Measurements from ENCODE around the gene ZNRF1. TPM values are rescaled to one million over a fixed set of nuclear protein-coding genes. Genes with fewer than 3 reads are reported as not detected.
A peak's percentile ranks its signal among the peaks of the same experiment; 100 is the strongest.

Gene ZNRF1
- total RNA-seq, 4 donors from 2014 or later, result 18.2 to 28.3 (median 23.6) TPM

- H3K27ac ChIP-seq (replicated peaks in 1 of 4), result peak within 1 kb of the TSS; percentile 10 to 73 (median 52)
- H3K4me3 ChIP-seq, result peak within 1 kb of the TSS; percentile 57 to 69 (median 60)
- intact Hi-C loops (cut with DNase I), result no loop called here
- DNase-seq (ENCODE audit: extremely low spot score), result no peak
- H3K9me3 ChIP-seq, result peaks cover 0 to under 1% (median 0%) of the 10 kb centered on the region in 4 donors
- WGBS, result 39% methylated on average over 11 of the region's 15 CpGs
- no peaks in the 10 kb centered on the region for H3K27me3 ChIP-seq
- H3K4me1 ChIP-seq, result peaks cover 31 to 45% (median 40%) of the 10 kb centered on the region in 4 donors
- TF ChIP-seq POLR2A (IDR thresholded peaks at IDR 0.05; ENCODE audit: low read depth) (no peak), POLR2AphosphoS5 (IDR thresholded peaks at IDR 0.05) (peak; percentile 85 to 89)
- peaks cover 0 to 13% (median 6%) of the 10 kb centered on the region in 4 donors for H3K36me3 ChIP-seq
Observed at GRCh38 chr16:75116081-75116910, 117.5 kb downstream of the ZNRF1 start, which contains the start of gene LDHD. TSS of gene LDHD (minus strand) at chr16:75116780. CDS start at chr16:75116720, 60 bp downstream.

GRCh38 chr16:75116911-75117245 is 118.1 kb downstream of the ZNRF1 start:
- Histone ChIP-seq H3K36me3 (peaks cover 0 to 13% (median 6%) of the 10 kb centered on the region in 4 donors), H3K9me3 (peaks cover 0 to 6% (median 2%) of the 10 kb centered on the region in 4 donors), H3K4me1 (peaks cover 25 to 40% (median 35%) of the 10 kb centered on the region in 4 donors), H3K27ac (replicated peaks in 1 of 4) (peak overlapping the region in 2 of 4 donors; percentile 46 to 73), H3K4me3 (peak overlapping the region; percentile 57 to 69 (median 60)), H3K27me3 (no peaks in the 10 kb centered on the region)
- no peak for DNase-seq (ENCODE audit: extremely low spot score)
- TF ChIP-seq POLR2A (IDR thresholded peaks at IDR 0.05; ENCODE audit: low read depth), result no peak
- TF ChIP-seq POLR2AphosphoS5 (IDR thresholded peaks at IDR 0.05), result no peak
- no peak for TF ChIP-seq CTCF (IDR thresholded peaks at IDR 0.05)
- TF ChIP-seq EP300 (IDR thresholded peaks at IDR 0.05), result no peak
- 37% methylated on average over 3 of the region's 3 CpGs for WGBS
- intact Hi-C loops (cut with DNase I), result no loop called here

- no peak overlapping the region for H3K4me3 ChIP-seq
- 87% methylated on average over 6 of the region's 6 CpGs for whole genome bisulfite sequencing
- H3K36me3 ChIP-seq, result peaks cover 0 to 5% (median 1%) of the 10 kb centered on the region in 4 donors
- peaks cover 20 to 24% (median 22%) of the 10 kb centered on the region in 4 donors for H3K4me1 ChIP-seq
- H3K27me3 ChIP-seq, result no peaks in the 10 kb centered on the region
- DNase-seq (ENCODE audit: extremely low spot score), result no peak
- peaks cover 0 to 13% (median 6%) of the 10 kb centered on the region in 4 donors for H3K9me3 ChIP-seq
- H3K27ac ChIP-seq (replicated peaks in 1 of 4), result no peak overlapping the region
- TF ChIP-seq EP300 (IDR thresholded peaks at IDR 0.05) (no peak), POLR2AphosphoS5 (IDR thresholded peaks at IDR 0.05) (no peak), POLR2A (IDR thresholded peaks at IDR 0.05; ENCODE audit: low read depth) (no peak), CTCF (IDR thresholded peaks at IDR 0.05) (no peak)
- intact Hi-C loops (cut with DNase I), result no loop called here
Observed at GRCh38 chr16:75118943-75119539, 120.2 kb downstream of the ZNRF1 start.

GRCh38 chr16:75120253-75120652 is 121.4 kb downstream of the ZNRF1 start:
- H3K9me3 ChIP-seq, result peaks cover 0 to 13% (median 6%) of the 10 kb centered on the region in 4 donors
- no peaks in the 10 kb centered on the region for H3K27me3 ChIP-seq
- WGBS, result 87% methylated on average over 4 of the region's 4 CpGs
- H3K36me3 ChIP-seq, result no peaks in the 10 kb centered on the region
- no peak overlapping the region for H3K4me3 ChIP-seq
- intact Hi-C loops (cut with DNase I), result no loop called here
- peaks cover 16 to 19% (median 18%) of the 10 kb centered on the region in 4 donors for H3K4me1 ChIP-seq
- H3K27ac ChIP-seq (replicated peaks in 1 of 4), result no peak overlapping the region
- no peak for DNase-seq (ENCODE audit: extremely low spot score)
- TF ChIP-seq POLR2AphosphoS5 (IDR thresholded peaks at IDR 0.05), result no peak
- no peak for TF ChIP-seq EP300 (IDR thresholded peaks at IDR 0.05)
- no peak for TF ChIP-seq CTCF (IDR thresholded peaks at IDR 0.05)
- no peak for TF ChIP-seq POLR2A (IDR thresholded peaks at IDR 0.05; ENCODE audit: low read depth)

- WGBS, result 93% methylated on average over 6 of the region's 6 CpGs
- DNase-seq (ENCODE audit: extremely low spot score), result no peak
- Histone ChIP-seq H3K36me3 (no peaks in the 10 kb centered on the region), H3K27ac (replicated peaks in 1 of 4) (no peak overlapping the region), H3K9me3 (peaks cover 0 to 13% (median 6%) of the 10 kb centered on the region in 4 donors), H3K27me3 (no peaks in the 10 kb centered on the region), H3K4me1 (peaks cover 0 to 1% (median under 1%) of the 10 kb centered on the region in 4 donors), H3K4me3 (no peak overlapping the region)
- TF ChIP-seq EP300 (IDR thresholded peaks at IDR 0.05) (no peak), POLR2A (IDR thresholded peaks at IDR 0.05; ENCODE audit: low read depth) (no peak), CTCF (IDR thresholded peaks at IDR 0.05) (no peak), POLR2AphosphoS5 (IDR thresholded peaks at IDR 0.05) (no peak)
- intact Hi-C loops (cut with DNase I), result no loop called here
Observed at GRCh38 chr16:75121949-75122568, 123.2 kb downstream of the ZNRF1 start.
